ENCODE measurements around the gene CDK5R2. TPM values are rescaled to one million over a fixed set of nuclear protein-coding genes. Genes with fewer than 3 reads are reported as not detected.

The CDK5R2 gene
- total RNA-seq, 1 experiment from 2014 or later, result 0.17 TPM

GRCh38 chr2:218979846-218980734, 20.6 kb downstream of the CDK5R2 start:
- DNase-seq, result peak; percentile 90
- peak overlapping the region; percentile 27; the same call in 1 of the 2 replicates for H3K4me3 ChIP-seq (ENCODE audit: insufficient read depth, low read depth, low read length)

GRCh38 chr2:218980735-218981389, 21.4 kb downstream of the CDK5R2 start:
- Histone ChIP-seq H3K4me3 (ENCODE audit: insufficient read depth, low read depth, low read length) (peak overlapping the region; percentile 8; the same call in 1 of the 2 replicates), H3K27me3 (ENCODE audit: control insufficient read depth, insufficient read depth, low read length) (peaks cover 88% of the 10 kb centered on the region), H3K36me3 (replicated peaks; ENCODE audit: control insufficient read depth, insufficient read depth, low read length) (no peaks in the 10 kb centered on the region)
- peak; percentile 59 for DNase-seq

More at GRCh38 chr2:218979846-218980734, 20.6 kb downstream of the CDK5R2 start:
- Histone ChIP-seq H3K27me3 (ENCODE audit: control insufficient read depth, insufficient read depth, low read length) (peaks cover 80% of the 10 kb centered on the region), H3K36me3 (replicated peaks; ENCODE audit: control insufficient read depth, insufficient read depth, low read length) (no peaks in the 10 kb centered on the region)

GRCh38 chr2:218981390-218981880, 22.0 kb downstream of the CDK5R2 start:
- DNase-seq, result peak; percentile 78
- no peak overlapping the region for H3K4me3 ChIP-seq (ENCODE audit: insufficient read depth, low read depth, low read length)
- peaks cover 88% of the 10 kb centered on the region for H3K27me3 ChIP-seq (ENCODE audit: control insufficient read depth, insufficient read depth, low read length)
- no peaks in the 10 kb centered on the region for H3K36me3 ChIP-seq (replicated peaks; ENCODE audit: control insufficient read depth, insufficient read depth, low read length)

GRCh38 chr2:218981881-218982585, 22.6 kb downstream of the CDK5R2 start:
- Histone ChIP-seq H3K27me3 (ENCODE audit: control insufficient read depth, insufficient read depth, low read length) (peaks cover 88% of the 10 kb centered on the region), H3K36me3 (replicated peaks; ENCODE audit: control insufficient read depth, insufficient read depth, low read length) (no peaks in the 10 kb centered on the region), H3K4me3 (ENCODE audit: insufficient read depth, low read depth, low read length) (no peak overlapping the region)
- peak; percentile 71 for DNase-seq

GRCh38 chr2:218982586-218983262, 23.3 kb downstream of the CDK5R2 start:
- H3K4me3 ChIP-seq (ENCODE audit: insufficient read depth, low read depth, low read length), result no peak overlapping the region
- peak; percentile 33 for DNase-seq
- H3K27me3 ChIP-seq (ENCODE audit: control insufficient read depth, insufficient read depth, low read length), result peaks cover 88% of the 10 kb centered on the region
- H3K36me3 ChIP-seq (replicated peaks; ENCODE audit: control insufficient read depth, insufficient read depth, low read length), result no peaks in the 10 kb centered on the region

GRCh38 chr2:218983263-218983933, 23.9 kb downstream of the CDK5R2 start:
- Histone ChIP-seq H3K36me3 (replicated peaks; ENCODE audit: control insufficient read depth, insufficient read depth, low read length) (no peaks in the 10 kb centered on the region), H3K27me3 (ENCODE audit: control insufficient read depth, insufficient read depth, low read length) (peaks cover 93% of the 10 kb centered on the region), H3K4me3 (ENCODE audit: insufficient read depth, low read depth, low read length) (no peak overlapping the region)
- peak; percentile 69 for DNase-seq

- no peak for DNase-seq
- Histone ChIP-seq H3K4me3 (ENCODE audit: insufficient read depth, low read depth, low read length) (no peak overlapping the region), H3K27me3 (ENCODE audit: control insufficient read depth, insufficient read depth, low read length) (peaks cover 93% of the 10 kb centered on the region), H3K36me3 (replicated peaks; ENCODE audit: control insufficient read depth, insufficient read depth, low read length) (no peaks in the 10 kb centered on the region)
These were observed 24.4 kb downstream of the CDK5R2 start for GRCh38 chr2:218983934-218984238.

GRCh38 chr2:218984239-218985020, 25.0 kb downstream of the CDK5R2 start:
- Histone ChIP-seq H3K27me3 (ENCODE audit: control insufficient read depth, insufficient read depth, low read length) (peaks cover 97% of the 10 kb centered on the region), H3K36me3 (replicated peaks; ENCODE audit: control insufficient read depth, insufficient read depth, low read length) (no peaks in the 10 kb centered on the region), H3K4me3 (ENCODE audit: insufficient read depth, low read depth, low read length) (peak overlapping the region; percentile 1)
- DNase-seq, result peak; percentile 84

GRCh38 chr2:218985021-218985324, 25.5 kb downstream of the CDK5R2 start, which contains the start of gene FEV:
FEV (minus strand) TSS chr2:218985184; CDS start chr2:218985075, 109 bp downstream.
- Histone ChIP-seq H3K4me3 (ENCODE audit: insufficient read depth, low read depth, low read length) (peak within 1 kb of the TSS; percentile 26), H3K36me3 (replicated peaks; ENCODE audit: control insufficient read depth, insufficient read depth, low read length) (no peaks in the 10 kb centered on the region), H3K27me3 (ENCODE audit: control insufficient read depth, insufficient read depth, low read length) (peaks cover 97% of the 10 kb centered on the region)
- no peak for DNase-seq

- peak; percentile 85 for DNase-seq
- peak overlapping the region; percentile 26 for H3K4me3 ChIP-seq (ENCODE audit: insufficient read depth, low read depth, low read length)
- peaks cover 99% of the 10 kb centered on the region for H3K27me3 ChIP-seq (ENCODE audit: control insufficient read depth, insufficient read depth, low read length)
- H3K36me3 ChIP-seq (replicated peaks; ENCODE audit: control insufficient read depth, insufficient read depth, low read length), result no peaks in the 10 kb centered on the region
These were observed 26.0 kb downstream of the CDK5R2 start for GRCh38 chr2:218985325-218986091.

GRCh38 chr2:218986148-218986761, 26.8 kb downstream of the CDK5R2 start:
- Histone ChIP-seq H3K4me3 (ENCODE audit: insufficient read depth, low read depth, low read length) (no peak overlapping the region), H3K36me3 (replicated peaks; ENCODE audit: control insufficient read depth, insufficient read depth, low read length) (no peaks in the 10 kb centered on the region)

GRCh38 chr2:218988164-218988563, 28.7 kb downstream of the CDK5R2 start:
- DNase-seq, result peak; percentile 7
- H3K36me3 ChIP-seq (replicated peaks; ENCODE audit: control insufficient read depth, insufficient read depth, low read length), result no peaks in the 10 kb centered on the region
- H3K4me3 ChIP-seq (ENCODE audit: insufficient read depth, low read depth, low read length), result no peak overlapping the region
- peaks cover 100% of the 10 kb centered on the region for H3K27me3 ChIP-seq (ENCODE audit: control insufficient read depth, insufficient read depth, low read length)

More at GRCh38 chr2:218986148-218986761, 26.8 kb downstream of the CDK5R2 start:
- DNase-seq, result no peak
- peaks cover 100% of the 10 kb centered on the region for H3K27me3 ChIP-seq (ENCODE audit: control insufficient read depth, insufficient read depth, low read length)
